HG02852 (cell line): ENCODE data around the gene BCKDHB.

Source experiments
- ATAC-seq: cut with Tn5 transposase; IDR thresholded peaks from one replicate; pipeline ENCODE4 v1.9.1; 2021; ENCODE audit warnings: mild to moderate bottlenecking, moderate library complexity; ENCODE audit not compliant: unreplicated experiment

Gene BCKDHB

GRCh38 chr6:80148220-80148619 is 41.7 kb downstream of the BCKDHB start:
- ATAC-seq, result peak; percentile 38

DNA sequence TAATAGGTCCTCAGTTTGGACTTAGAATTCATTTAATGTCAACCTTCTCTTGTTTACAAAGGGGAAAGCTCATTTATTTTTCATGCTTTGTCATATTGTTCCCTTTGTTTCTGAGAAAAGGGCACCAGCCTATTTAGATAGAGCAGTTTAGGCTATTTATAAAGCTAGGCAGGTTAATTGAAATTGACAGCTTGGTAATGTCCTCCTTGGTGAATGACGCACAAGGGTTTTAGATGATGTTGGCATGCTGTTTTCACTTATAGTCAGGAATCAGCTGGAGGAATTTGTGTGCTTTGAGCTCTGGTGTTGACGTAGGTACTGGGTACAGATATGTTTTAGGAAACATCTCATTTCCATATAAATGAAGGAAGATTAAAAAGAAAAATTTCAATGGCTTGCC is 45.2 kb downstream of the BCKDHB start:
- ATAC-seq, result no peak

- ATAC-seq, result no peak
Measured at GRCh38 chr6:80154160-80154559, 47.7 kb downstream of the BCKDHB start.

- no peak for ATAC-seq
Measured at GRCh38 chr6:80156221-80156620, 49.8 kb downstream of the BCKDHB start.

DNA sequence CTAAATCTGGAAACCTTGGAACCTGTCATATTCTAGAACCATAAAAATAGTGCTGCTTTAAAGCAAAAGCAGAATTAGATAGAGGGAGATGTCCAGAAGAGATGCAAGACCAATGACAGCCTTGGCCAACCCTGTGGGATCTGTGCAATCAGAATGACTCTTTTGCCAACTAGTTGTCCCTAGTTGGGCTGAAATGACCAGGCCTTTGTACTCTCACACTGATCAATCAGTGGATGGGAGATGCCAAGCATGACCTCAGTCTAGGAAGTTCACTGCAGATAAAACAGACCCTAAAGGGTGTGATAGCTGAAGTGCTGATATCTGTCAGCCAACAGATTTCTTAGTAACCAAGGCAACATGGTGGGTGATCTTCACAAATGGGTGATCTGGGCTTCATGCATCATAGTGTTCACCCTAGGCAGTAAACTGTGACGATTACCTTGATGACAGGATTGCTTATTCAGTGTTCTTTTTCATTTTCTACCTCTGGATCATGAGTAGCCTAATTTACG is 52.1 kb downstream of the BCKDHB start:
- ATAC-seq, result no peak

- no peak for ATAC-seq
Measured at GRCh38 chr6:80161434-80161833, 55.0 kb downstream of the BCKDHB start.

GRCh38 chr6:80163754-80164187 is 57.3 kb downstream of the BCKDHB start:
- ATAC-seq, result peak; percentile 75

DNA sequence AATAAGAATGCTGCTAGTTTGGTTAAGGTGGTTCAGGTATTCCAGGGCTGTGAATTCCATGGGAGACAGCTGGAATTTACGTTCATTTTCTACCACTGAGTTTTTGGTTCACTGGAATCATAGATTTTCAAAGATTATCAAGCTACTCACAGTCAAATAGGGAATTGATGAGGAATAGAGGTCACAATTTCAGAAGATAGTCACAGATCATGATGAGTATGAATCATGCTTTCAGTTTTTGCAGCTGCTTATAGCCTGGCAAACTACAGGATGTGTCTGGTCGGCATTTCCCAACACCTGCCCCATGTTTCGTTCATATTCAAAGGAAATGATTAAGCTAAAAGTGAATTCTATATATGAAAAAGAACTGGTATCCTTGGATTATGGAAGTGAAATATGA is 58.7 kb downstream of the BCKDHB start:
- peak; percentile 94 for ATAC-seq

GRCh38 chr6:80165819-80166218 is 59.3 kb downstream of the BCKDHB start:
- no peak for ATAC-seq

- no peak for ATAC-seq
Measured at GRCh38 chr6:80170433-80170832, 64.0 kb downstream of the BCKDHB start.

DNA sequence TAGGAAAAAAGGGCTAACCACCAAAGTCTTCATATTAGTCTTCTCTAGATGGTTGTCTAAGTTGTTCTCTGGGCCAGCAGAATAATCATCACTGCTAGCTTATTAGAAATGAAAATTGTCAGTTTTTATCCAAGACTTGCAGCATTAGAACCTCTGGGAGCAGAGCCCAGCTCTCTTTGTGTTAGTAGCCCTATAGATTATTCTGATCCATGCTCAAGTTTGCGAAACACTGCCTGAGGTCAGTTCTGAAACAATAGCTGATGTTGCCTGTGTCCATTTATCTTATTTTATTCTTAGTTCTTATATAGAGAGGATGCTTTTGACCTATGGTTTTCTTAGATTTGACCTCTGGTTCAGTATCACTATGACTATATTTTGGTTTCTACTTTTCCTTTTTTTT is 66.9 kb downstream of the BCKDHB start:
- ATAC-seq, result no peak

DNA sequence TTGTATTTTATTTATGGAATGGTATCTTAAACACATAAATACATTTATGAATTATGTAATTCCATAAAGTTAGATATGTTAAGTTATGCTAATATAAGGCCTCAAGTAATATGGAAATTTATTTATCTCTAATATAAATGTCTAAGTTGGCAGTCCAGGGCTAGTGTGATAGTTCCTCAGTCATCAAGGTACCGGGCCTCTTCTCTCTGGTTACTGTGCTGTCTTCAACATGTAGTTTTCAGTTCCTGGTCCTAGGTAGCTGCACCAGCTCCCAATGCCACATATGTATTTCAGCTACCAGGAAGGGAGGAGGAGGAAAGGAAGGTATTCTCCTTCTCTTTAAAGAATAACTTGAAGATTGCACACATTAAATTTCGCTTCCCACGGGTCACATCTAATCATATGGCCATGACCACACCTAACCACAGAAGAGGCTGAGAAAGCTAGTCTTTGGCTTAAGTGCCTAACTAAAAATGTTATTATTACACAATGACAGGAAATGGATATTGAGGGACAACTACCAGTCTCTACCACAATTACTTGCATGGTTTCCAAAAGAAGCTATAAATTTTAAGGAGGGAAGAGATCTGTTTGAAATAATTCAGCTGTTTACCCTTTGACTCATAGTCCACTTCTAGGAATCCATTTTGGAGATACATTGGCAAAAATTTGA is 68.6 kb downstream of the BCKDHB start:
- ATAC-seq, result no peak

DNA sequence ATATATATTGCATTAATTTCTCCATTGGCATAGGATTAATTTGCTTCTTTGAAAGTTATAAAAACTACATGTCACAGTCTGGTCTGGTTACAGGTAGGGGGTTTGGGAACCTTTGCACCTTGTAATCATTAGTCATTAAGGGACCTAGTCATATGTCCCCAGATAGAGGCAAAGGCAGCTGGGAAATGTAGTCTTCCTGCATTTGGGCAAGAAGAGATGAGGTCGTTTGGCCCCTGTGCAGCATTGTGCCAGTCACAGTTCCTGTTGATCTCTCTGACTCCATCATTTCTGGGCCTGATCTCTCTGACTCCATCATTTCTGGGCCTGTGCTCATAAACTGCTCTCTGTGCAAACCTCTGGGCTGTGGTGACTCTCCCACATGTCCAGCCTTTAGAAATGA is 73.2 kb downstream of the BCKDHB start:
- no peak for ATAC-seq

DNA sequence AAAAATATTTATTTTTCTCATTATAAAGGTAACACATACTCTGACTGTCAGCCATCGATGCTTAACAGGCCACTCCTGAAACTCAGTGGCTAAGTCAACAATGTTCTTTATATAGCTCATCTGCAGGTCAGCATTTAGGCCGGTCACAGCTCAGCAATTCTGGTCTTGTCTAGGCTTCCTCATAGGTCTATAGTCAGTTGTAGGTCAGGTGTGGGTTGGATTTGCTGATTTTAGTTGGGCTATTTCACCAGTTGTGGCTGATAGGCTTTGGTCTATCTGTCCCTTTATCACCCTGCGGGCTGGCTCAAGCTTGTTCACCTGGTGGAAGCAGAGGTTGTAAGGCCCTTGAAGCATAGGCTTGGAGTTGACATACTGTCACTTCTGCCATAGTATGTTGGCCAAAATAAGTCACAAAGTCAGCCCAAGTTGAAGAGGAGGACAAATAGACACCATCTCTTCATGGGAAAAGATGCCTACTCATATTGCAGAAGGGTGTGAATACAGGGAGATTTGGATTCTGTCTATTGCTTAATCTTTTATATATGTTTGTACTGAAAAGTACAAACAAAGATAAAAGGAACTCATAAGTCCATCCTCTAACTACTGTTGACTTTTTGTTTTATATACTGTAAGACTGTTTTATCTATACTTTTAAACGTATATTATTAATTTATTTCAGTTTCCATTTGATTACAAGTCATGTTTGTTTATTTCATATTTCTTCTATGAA is 75.0 kb downstream of the BCKDHB start:
- peak; percentile 87 for ATAC-seq

DNA sequence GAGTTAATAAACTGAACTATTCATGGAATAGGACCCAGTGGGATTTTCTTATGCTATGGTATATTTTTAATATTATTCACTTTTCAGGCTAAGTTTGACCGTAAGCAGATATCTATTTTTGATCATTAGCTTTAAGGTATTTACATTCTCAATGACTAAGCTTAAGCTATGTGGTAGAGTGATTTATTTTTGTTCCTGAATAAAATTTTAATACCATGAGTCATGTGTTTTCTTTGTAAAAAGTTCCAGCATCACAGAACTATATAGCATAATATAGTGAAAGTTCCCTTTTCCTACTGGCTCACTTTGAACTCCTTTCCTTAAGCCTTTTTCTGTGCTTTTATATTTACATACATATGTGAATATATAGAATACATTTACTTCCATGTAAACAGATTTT is 75.8 kb downstream of the BCKDHB start:
- ATAC-seq, result no peak

GRCh38 chr6:80183019-80183795 is 76.7 kb downstream of the BCKDHB start:
- no peak for ATAC-seq

GRCh38 chr6:80185492-80185891 is 79.0 kb downstream of the BCKDHB start:
- no peak for ATAC-seq

DNA sequence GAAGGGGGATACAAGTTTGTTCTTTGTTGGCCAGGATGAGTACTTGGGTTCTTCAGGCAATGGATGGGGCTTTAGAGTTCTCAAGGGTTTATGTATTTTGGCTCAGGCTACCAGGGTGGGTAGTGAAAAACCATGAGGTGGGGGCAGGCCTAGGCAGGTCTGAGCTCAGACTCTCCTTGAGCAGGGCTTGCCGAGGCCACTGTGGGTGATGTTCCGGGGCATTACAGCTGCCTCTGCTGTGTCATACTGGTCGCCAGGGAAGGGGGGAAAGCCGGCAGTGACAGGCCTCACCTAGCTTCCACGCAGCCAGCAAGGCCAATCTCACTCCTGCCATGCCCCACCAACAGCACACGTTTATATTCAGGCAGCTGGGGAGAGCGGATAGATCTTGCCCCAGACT is 79.6 kb downstream of the BCKDHB start:
- ATAC-seq, result no peak

GRCh38 chr6:80196906-80197305 is 90.4 kb downstream of the BCKDHB start:
- ATAC-seq, result no peak

DNA sequence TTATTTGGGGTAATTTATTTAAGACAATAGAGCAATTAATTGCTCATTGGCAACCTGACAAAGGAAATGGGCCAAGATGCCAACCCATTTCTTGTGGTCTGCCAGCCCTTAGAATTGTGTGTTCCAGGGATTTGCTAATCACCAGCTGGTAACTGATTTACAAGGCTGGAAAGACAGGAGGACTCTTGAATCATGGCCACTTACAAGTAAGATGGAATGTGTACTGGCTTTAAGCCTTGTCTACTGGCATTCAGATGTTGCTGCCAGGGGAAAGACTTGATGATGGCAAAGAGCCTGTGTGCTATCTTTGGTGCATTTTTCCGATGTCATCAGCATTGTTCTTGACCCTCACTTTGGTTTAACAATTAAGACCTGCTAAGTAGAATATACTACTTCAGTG is 91.0 kb downstream of the BCKDHB start:
- ATAC-seq, result no peak

- no peak for ATAC-seq
Measured at GRCh38 chr6:80197986-80198385, 91.5 kb downstream of the BCKDHB start.

DNA sequence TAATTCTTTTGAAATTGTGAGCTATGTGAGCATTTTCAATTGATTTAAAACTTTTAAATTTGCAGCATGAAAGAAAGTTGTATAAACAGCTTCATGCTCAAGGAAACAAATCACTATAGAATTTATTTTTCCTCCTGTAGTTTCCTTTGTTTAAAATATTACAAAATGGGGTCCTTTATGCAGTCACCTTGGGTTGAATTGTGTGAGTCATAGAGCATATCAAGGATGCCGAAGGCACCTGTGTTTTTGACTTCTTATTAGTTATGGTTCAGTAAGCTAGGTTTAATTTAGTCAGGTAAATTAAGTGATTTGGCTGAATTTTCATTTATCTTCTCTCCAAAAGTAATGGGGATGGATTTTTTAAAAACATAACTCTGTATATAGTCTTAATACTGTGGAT is 96.8 kb downstream of the BCKDHB start:
- no peak for ATAC-seq
